Skin of body (tissue), 2 donors: ENCODE measurements around the gene TBC1D2B. TPM values are rescaled to one million over a fixed set of nuclear protein-coding genes. Genes with fewer than 3 reads are reported as not detected.

Experiments
- DNase-seq: peaks from one replicate; lab custom pipeline; 2025; lab: John Stamatoyannopoulos, UW
- total RNA-seq: library from RNA; depleted of rRNA; stranded (reverse); fragments of >200 nt; gene quantifications from one replicate; pipeline ENCODE4 v1.2.3, GENCODE V29; 2014

Gene TBC1D2B
- total RNA-seq, result 67.1 TPM

- DNase-seq, result peak; percentile 36
Measured at GRCh38 chr15:78077053-78077870, at the start of gene TBC1D2B. Gene TBC1D2B, minus strand, starts transcription at chr15:78077711. Its CDS starts 59 bp downstream, at chr15:78077652.

GRCh38 chr15:78125267-78125666 is 47.8 kb upstream of the TBC1D2B start:
- DNase-seq, result no peak

GRCh38 chr15:78120523-78120922 is 43.0 kb upstream of the TBC1D2B start:
- no peak for DNase-seq

GRCh38 chr15:78112551-78112950 is 35.0 kb upstream of the TBC1D2B start:
- no peak for DNase-seq

- no peak for DNase-seq
Measured at GRCh38 chr15:78111788-78112187, 34.3 kb upstream of the TBC1D2B start.

DNA sequence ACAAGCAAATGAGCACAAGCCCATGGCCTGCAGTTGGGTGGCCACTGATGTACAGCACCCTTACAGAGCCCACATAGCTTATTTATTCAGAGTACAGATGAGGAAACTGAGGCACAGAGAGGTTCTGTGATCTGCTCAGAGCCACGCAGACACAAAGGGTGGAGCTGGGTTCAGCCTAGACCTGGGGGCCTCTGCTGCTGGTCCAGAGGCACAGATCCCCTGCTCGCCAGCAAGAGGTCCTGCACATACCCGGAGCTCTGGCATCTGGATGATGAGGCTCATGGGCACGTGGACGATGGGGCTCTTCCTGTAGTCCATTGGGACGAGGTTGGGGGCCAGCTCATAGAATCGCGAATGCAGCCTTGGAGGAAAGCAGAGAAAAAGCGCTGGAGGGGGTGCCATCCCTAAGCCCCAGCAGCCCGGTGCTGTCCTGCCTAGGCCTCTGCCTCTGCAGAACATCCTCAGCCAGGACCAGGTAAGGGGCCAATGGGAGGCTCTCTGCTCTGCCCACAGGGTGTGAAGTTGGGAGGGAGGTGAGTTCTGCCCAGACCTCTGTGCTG is 33.5 kb upstream of the TBC1D2B start:
- no peak for DNase-seq

DNA sequence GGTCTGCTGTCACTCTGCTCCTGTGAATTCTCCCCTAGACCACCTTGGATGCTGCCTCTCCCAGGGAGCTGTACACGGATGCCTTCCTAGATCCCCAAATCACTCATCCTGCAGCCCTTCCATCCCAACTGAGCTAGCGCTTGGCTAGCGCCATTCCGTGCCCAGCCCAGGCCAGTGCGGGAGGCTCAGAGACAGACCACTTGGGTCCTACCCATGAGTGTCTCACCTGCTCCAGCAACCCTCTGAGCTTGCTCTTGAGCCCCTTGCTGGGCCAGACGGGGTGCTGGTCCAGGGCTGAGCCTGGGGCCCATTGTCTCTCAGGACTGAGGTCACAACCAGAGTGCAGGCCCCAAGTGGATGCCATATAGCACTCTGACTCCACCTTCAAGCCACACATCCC is 32.6 kb upstream of the TBC1D2B start:
- DNase-seq, result no peak

DNA sequence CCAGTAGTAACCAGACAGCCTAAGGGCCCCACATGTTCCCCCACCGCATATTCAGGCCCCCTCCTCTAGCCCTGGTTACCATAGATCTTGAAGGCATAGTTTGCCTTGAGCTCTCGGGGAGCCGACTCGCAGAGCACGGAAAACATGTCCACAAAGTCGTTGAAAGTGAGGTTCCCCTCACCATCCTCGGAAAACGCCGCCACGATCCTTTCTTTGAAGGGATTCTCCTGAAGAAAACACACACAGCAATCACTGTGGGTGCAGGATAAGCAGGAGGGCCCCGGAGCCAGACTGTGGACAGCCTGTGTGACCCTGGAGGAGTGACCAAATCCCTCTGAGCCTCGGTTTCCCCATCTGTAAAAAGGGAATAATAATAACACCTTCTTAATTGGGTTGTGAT is 31.6 kb upstream of the TBC1D2B start:
- DNase-seq, result no peak

DNA sequence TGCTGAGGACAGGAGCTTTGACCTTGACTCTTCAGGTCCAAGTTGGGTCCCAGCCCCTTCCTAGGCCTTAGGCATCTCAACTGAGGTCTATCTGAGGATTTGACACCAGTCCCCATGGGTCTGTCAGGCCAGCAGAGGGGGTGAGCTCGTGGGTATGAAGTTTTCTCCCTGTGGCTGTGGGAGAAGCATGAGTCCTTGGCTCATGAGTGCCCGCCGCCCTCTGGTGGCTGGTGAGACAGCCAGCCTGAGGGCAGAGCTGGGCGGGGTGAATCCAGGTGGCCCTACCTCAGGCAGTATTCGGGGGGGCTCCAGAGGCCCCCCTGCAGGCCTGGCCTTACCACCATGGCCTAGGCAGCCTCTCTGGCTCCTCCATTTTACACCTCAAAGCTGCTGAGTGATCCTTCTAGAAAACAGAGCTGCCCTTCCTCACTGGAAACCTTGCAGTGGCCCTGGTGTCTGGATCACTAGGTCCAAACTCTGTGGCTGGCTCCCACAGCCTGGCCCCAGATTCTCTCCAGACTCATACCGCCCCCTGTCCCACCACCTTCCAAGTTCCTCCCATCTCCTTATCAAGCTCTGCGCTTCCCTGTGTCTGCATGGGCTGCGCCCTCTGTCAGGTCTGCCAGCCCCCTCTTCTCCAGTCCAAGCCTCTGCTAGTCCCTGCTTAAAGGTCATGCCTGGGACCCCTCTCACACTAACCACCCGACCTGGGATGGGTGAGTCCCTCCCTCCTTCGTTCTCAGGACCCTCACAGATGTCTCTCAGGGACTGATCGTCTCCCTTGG is 31.0 kb upstream of the TBC1D2B start:
- peak; percentile 50 for DNase-seq

GRCh38 chr15:78107471-78107870 is 30.0 kb upstream of the TBC1D2B start:
- DNase-seq, result no peak

GRCh38 chr15:78105476-78106241 is 28.1 kb upstream of the TBC1D2B start:
- DNase-seq, result no peak

- no peak for DNase-seq
Measured at GRCh38 chr15:78104566-78105475, 27.3 kb upstream of the TBC1D2B start.

DNA sequence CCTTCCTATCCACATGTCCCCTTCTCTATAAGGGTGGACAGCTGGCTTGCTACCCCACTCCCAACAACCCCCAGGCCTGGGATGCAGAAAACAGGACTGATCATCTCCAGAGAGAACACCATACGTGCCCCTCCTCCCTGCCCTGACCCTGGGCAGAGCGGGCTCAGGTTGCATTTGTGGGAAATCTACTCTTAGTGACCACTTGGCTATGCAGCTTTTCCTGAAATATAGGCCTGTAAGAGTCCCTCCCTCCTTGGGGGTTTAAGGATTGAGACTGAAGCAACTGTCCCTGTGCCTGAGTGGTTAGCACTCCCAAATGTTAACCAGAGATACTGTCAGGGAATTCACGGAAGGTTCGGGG is 26.6 kb upstream of the TBC1D2B start:
- DNase-seq, result no peak

DNA sequence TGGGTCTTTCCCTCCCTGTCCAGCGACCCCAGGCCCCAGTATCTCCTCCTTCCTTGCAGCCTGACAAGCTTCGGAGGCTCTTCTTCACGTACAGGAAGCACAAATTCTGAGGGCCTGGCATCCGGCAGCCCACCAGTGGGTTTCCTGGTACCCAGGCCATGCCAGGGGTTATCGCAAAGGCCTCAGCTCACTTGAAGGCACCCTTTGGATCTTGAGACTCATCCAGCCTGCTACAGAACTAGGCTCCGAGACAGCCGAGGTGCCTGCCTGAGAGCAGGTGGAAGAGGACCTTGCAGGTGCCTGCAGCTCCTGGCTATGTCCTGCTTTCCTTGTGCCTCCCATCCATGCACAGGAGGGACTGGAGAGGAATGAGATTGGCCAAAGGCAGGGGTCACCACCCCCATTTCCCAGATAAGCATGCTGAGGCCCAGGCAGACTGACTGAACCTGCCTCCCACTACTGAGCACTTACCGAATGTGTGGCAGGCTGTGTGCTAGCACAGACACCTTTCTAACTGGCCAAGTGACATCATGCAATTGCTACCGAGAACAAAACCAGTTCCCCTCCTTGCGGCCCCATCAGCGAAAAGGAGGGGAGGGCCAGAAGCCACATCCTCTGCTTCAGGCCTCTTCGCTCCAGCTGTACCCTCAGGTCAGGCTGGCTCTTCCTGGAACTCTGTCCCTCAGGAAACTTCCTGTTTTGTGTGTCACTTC is 26.1 kb upstream of the TBC1D2B start:
- no peak for DNase-seq

- DNase-seq, result no peak
Measured at GRCh38 chr15:78102741-78103140, 25.2 kb upstream of the TBC1D2B start.

- DNase-seq, result no peak
Measured at GRCh38 chr15:78102211-78102610, 24.7 kb upstream of the TBC1D2B start.

- no peak for DNase-seq
Measured at GRCh38 chr15:78101423-78102105, 24.1 kb upstream of the TBC1D2B start.

DNA sequence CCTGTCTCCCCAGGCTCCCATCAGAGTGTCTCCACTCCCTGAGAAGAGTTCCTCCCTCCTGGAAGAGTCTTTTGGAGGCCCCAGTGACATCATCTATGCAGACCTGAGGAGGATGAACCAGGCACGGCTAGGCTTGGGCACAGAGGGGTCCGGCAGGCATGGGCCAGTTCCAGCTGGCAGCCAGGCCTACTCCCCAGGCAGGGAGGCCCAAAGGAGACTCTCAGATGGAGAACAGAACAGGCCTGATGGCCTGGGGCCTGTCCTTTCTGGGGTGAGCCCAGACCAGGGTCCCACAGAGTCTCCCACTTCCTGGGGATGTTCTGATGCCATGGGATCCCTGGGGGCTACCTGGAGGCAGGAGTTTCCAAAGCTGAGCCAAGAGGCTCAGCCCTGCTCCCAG is 23.4 kb upstream of the TBC1D2B start:
- no peak for DNase-seq

GRCh38 chr15:78098131-78098755 is 20.7 kb upstream of the TBC1D2B start:
- no peak for DNase-seq
